PFSK-1 (cell line): ENCODE results near the gene FAM111A.

Source experiments
- FOXP2 ChIP-seq: optimal IDR thresholded peaks from 2 replicates; pipeline ENCODE3; 2011; ENCODE audit warnings: borderline replicate concordance, control low read depth, inconsistent platforms; ENCODE audit not compliant: insufficient read depth; ENCODE audit errors: extremely low read length, extremely low read depth
- POLR2AphosphoS5 ChIP-seq: IDR thresholded peaks from 2 replicates; pipeline ENCODE4 v1.6.1; 2012; ENCODE audit warnings: low read depth, mild to moderate bottlenecking, control low read depth, low read length, moderate library complexity
- REST ChIP-seq, 2 experiments: IDR thresholded peaks; 2 replicates each; pipeline versions ENCODE4 v1.6.1 to v1.8.0; 2011 to 2012; ENCODE audit warnings: low read depth in 2 of 2, low read length in 2 of 2, control low read depth in 1 of 2, inconsistent platforms in 1 of 2, mild to moderate bottlenecking in 1 of 2, moderate library complexity in 1 of 2; ENCODE audit not compliant: insufficient read depth in 1 of 2
- SIN3A ChIP-seq: IDR thresholded peaks from 2 replicates; pipeline ENCODE4 v1.6.1; 2012; ENCODE audit warnings: mild to moderate bottlenecking, low read length, moderate library complexity, borderline replicate concordance; ENCODE audit not compliant: insufficient read depth
- TAF1 ChIP-seq: IDR thresholded peaks from 2 replicates; pipeline ENCODE4 v1.6.1; 2012; ENCODE audit warnings: low read length, control low read depth, borderline replicate concordance; ENCODE audit not compliant: insufficient read depth

FAM111A gene

GRCh38 chr11:59137190-59137589 lies 5.5 kb upstream of the FAM111A start:
- TF ChIP-seq TAF1 (no peak), REST (IDR thresholded peaks at IDR 0.05; ENCODE audit: insufficient read depth in 1 of 2, low read depth in 2 of 2, low read length in 2 of 2) (no peak), SIN3A (no peak), FOXP2 (no peak), POLR2AphosphoS5 (no peak)

- TF ChIP-seq POLR2AphosphoS5 (no peak), REST (IDR thresholded peaks at IDR 0.05; ENCODE audit: insufficient read depth in 1 of 2, low read depth in 2 of 2, low read length in 2 of 2) (no peak), FOXP2 (no peak), SIN3A (no peak), TAF1 (no peak)
Measured at GRCh38 chr11:59138643-59139042, 4.0 kb upstream of the FAM111A start.

GRCh38 chr11:59141191-59141590 lies 1.5 kb upstream of the FAM111A start:
- TF ChIP-seq REST (IDR thresholded peaks at IDR 0.05; ENCODE audit: insufficient read depth in 1 of 2, low read depth in 2 of 2, low read length in 2 of 2) (no peak), SIN3A (no peak), TAF1 (no peak), POLR2AphosphoS5 (no peak), FOXP2 (no peak)

DNA sequence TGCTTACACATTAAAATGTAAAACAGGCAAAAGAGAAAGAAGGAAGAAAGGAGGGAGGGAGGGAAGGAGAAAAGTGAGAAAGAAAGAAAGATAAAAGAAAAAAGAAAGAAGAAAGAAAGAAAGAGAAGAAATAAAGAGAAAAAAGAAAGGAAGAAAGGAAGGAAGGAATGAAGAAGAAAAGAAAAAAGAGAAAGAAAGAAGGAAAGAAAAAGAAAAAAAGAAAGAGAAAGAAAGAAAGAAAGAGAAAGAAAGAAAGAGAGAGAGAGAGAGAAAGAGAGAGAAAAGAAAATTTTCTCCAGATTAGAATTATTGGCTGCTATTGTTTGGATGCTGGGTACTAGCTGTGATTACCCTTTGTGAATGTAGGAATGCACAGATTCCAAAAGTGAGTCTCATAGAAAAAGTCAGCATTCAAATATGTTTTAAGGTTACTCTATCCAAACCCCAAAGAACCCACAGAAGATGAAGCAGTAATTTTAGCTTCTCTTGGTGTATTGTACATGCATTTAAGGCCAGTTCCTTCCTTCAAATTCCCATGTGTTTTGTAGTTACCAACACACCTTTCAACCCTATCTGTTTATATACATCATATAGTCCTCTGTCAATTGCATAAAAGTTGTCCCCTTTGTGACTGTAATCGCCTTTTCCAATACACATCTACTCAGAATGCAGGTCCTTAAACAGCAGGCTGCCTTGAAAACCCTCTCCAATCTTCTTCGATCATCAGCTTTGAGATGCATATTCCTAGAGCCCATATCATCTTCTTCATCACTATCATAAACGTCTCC lies 789 bp upstream of the FAM111A start:
- TF ChIP-seq REST (IDR thresholded peaks at IDR 0.05; ENCODE audit: insufficient read depth in 1 of 2, low read depth in 2 of 2, low read length in 2 of 2), result no peak
- TF ChIP-seq TAF1, result no peak
- TF ChIP-seq POLR2AphosphoS5, result no peak
- TF ChIP-seq FOXP2, result no peak
- TF ChIP-seq SIN3A, result no peak

- TF ChIP-seq TAF1 (no peak), POLR2AphosphoS5 (no peak), FOXP2 (no peak), SIN3A (no peak), REST (IDR thresholded peaks at IDR 0.05; ENCODE audit: insufficient read depth in 1 of 2, low read depth in 2 of 2, low read length in 2 of 2) (no peak)
Measured at GRCh38 chr11:59144096-59144495, 1.4 kb downstream of the FAM111A start.
